GM19372 (cell line): ENCODE results near the gene N4BP3.

Experiments used
- ATAC-seq: cut with Tn5 transposase; IDR thresholded peaks from one replicate; pipeline ENCODE4 v1.9.1; 2021; ENCODE audit warnings: mild to moderate bottlenecking, low read depth, moderate library complexity; ENCODE audit not compliant: unreplicated experiment

Gene N4BP3

DNA sequence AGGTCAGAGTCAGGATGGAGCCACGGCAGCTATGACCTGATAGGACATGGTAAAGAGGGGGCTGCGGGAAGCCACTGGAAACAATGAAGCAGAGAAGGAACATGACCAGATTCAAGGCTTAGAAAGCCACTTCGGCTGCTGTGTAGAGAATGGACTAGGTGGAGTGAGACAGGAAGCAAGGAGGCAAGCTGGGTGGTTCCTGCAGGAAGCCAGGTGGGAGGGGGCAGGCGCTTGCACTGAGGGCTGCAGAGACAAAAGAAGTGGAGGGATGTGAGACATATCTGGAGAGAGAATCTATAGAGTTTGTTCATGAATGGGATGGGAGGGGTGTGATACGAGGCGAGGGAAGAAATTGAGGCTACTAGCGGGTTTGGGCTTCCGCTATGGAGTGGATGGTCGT is 19.0 kb upstream of the N4BP3 start:
- ATAC-seq = no peak

DNA sequence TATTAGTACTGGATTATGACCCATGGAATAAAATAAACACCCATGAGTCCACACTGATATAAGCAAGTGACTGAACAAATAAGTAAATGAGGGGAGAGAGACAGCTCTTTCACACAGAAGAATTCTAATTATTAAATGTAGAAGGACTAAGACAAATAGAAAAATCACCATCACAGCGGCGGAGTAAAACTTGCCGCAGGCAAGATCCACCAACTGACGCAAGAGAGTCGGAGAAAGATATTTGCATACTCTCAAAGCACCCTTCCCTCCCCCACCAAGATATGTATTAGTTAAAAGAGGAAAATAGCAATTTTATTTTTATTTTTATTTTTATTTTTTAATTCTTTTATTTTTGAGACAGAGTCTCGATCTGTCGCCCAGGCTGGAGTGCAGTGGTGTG is 14.6 kb upstream of the N4BP3 start:
- no peak for ATAC-seq

DNA sequence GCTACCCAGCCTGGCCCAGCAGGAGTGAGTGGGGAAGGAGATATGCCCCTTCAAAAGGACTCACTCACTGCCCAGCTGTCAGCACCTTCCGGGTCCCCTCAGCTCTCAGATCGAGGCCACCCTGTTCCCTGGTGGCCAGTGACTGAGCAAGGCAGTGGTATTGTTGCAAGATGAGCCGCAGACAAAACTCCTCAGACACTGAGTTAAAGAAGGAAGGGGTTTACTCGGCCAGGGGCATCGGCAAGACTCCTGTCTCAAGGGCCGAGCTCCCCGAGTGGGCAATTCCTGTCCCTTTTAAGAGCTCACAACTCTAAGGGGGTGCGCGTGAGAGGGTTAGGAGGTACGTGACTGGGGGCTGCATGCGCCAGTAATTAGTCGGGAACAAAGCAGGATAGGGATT is 9.7 kb upstream of the N4BP3 start:
- ATAC-seq = no peak

DNA sequence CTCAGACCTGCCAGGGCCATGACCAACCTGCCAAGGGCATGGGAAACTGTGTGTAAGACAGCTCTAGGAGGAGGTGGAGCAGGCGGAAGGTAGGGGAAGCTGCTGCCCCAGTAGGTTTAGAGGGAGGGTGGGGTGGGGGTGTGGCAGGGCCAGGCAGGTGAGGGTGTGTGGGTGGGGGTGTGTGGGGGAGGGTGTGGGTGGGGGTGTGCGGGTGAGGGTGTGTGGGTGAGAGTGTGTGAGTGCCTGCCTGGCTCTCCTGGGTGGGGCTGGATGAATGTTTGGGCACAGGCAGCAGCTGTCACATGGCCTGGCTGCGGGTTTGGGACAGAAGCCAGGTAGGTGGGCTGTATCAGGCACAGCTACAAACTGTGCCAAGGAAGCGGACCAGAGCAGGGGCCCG is 8.8 kb upstream of the N4BP3 start:
- no peak for ATAC-seq

DNA sequence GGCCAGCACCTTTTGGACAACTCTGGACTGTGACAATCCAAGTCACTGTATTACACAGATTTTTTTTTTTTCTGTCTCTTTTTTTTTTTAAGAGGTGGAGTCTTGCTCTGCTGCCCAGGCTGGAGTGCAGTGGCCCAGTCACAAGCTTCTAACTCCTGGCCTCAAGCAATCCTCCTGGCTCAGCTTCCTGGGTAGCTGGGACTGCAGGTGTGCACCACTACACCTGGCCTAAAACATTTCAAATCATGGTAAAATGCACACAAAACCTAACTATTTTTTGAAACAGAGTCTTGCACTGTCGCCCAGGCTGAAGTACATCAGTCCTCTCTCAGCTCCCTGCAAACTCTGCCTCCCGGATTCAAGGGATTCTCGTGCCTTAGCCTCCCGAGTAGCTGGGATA is 7.2 kb upstream of the N4BP3 start:
- ATAC-seq = no peak

DNA sequence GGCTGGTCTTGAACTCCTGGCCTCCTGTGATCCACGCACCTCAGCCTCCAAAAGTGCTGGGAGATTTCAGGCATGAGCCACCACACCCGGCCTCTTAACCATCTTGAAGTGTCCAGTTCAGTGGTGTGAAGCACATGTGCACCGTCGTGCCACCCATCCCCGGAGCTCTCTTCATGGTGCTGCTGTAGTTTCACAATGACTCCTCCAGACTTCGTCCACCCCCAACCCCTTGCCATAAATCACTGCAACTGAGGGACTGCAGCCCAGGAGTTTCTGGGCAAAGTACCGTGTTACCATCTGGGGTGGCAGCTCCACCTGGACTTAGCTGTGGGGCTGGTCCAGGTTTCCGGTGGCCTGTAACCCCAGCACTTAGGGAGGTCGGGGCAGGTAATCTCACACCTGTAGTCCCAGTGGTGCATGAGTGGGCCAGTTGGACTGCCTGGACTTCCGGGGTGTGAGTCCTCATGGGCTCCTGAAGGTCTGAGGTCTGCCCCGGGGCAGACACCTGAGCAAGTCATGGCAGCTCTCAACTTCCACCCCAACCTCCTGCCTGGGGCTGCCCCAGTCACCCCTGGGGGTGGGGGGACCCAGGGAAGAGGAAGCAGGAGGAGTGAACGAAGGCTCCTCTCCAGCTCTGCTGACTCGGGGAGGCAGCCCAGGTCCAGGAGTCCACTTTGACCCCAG is 6.6 kb upstream of the N4BP3 start:
- ATAC-seq = no peak

DNA sequence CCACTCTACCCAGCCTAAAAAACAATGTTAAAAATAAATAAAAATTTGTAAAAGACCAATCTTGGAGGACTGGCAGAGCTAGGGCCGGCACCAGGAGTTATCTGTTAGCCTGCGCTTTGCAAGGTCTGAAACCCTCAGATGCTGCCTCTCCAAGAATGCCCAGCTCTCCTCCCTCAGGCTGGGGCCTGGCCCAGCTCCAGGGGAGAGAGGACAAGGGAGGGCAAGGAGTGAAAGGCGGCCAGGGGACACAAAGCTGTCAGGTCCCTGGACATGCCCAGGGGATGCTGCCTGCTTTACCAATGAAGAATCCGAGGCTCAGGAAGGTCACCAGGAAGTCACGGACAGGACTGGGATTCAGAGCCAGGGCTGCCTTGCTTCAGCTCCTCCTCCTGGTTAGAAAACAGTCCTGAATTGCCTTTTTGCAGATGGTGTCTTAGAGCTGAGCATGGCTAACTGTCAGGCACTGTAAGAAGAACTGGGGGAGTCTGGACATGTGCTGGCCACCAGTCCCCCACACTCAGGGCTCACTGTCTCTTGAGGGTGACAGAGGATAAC is 5.5 kb upstream of the N4BP3 start:
- ATAC-seq = no peak

DNA sequence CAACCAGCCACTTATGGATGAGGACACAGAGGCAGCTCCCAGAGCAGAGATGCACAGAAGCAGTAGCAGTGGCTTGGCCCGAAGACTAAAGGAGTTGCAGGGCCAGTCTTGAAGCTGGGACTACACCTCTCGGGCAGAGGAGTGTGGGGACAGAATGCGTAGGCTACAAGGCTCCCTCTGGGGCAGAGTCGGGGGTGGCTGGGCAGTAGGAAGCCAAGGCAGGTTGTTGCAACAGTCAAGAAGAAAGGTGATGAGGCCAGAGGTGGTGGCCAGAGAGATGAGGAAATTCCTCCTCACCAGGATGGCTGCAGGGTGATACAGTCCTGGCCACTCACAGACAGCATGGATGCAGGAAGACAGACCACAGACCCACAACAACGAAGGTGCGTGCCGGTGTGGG is 4.9 kb upstream of the N4BP3 start:
- ATAC-seq = no peak

DNA sequence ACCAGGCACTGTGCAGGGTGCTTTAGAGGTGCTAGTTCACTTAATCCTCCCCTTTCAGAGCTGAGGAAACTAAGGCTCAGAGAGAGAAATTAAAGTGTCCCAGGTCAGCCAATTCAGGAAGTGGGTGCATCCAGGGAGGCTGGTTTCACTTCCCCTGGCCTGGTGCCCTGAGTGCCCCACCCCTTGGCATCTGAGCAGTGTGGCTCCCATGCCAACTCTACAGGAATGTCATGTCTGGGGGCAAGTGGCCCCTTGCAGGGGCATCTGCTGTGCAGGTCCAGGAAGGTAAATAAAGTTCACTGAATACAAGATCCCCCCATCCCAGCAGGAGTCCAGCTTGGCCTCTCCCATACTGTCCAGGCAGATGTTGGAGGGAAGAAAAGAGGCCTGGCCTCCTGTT is 4.4 kb upstream of the N4BP3 start:
- no peak for ATAC-seq

DNA sequence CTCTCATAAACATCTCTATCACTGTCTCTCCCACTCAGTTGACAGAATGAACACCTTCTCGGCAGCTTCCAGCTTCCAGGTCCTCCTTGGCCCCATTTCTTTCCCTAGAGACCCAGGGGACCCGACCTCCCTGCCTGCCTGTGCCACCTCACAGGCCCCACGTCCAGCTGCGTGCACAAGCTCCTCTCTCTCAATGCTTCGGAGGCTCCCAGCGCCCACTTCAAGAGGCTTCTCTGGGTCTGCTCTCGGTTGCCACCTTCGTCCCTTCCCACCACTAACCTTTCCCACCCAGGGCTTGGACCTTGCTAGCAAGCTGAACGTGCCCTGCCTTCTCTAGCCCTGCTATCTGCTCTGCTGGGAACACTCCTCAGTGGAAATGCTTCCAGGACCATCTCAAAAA is 2.8 kb upstream of the N4BP3 start:
- ATAC-seq = no peak

DNA sequence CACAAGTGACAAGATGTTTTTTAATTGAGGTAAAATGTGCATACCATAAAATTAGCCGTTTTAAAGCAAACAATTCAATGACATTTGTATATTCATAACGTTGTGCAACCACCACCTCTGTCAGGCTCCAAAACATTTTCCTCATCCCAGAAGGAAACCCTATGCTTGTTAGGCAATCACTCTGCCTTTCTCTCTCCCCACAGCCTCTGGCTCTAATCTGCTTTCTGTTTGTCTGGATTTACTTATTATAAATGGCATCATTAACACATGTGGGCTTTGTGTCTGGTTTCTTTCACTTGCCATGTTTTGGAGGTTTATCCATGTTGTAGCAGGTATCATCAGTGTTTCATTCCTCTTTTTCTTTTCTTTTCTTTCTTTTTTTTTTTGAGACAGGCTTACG is 1.4 kb upstream of the N4BP3 start:
- no peak for ATAC-seq

DNA sequence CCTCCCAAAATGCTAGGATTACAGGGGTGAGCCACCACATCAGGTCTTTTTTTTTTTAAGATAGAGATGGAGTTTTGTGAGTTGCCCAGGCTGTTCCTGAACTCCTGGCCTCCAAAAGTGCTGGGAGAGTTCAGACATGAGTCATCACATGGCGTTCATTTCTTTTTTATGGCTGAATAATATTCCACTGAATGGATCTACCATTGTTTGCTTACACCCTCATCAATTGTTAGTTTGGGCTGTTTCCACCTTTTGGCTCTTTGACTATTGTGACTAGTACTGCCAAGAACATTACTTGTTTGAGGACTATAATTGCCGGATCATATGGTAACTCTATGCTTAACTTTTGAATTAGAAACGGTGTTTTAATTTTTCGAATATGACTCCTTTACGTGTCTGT is 787 bp upstream of the N4BP3 start:
- no peak for ATAC-seq

DNA sequence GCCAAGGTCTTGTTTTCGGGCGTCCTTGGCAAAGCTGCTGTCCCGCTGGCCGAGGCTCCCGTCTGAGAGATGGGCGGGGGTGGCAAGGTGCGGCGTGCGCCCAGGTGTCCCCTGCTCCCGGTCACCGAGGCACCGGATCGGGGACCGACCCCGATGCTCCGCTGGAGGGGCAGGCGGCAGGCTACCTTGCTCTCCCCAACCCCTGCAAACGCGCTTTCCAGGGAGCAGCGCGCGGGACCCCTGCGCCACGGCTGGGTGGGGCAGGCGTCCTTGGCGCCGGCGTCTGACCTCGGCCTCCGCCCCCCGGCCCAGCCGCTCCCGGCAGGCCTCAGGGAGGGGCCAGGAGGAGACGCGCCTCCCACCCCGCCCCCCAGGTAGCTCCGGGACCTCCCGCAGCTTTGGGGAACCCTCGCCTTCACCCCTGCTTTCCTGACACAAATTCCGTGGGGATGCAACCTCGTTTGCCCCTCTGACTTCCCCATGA is 551 bp downstream of the N4BP3 start:
- no peak for ATAC-seq

DNA sequence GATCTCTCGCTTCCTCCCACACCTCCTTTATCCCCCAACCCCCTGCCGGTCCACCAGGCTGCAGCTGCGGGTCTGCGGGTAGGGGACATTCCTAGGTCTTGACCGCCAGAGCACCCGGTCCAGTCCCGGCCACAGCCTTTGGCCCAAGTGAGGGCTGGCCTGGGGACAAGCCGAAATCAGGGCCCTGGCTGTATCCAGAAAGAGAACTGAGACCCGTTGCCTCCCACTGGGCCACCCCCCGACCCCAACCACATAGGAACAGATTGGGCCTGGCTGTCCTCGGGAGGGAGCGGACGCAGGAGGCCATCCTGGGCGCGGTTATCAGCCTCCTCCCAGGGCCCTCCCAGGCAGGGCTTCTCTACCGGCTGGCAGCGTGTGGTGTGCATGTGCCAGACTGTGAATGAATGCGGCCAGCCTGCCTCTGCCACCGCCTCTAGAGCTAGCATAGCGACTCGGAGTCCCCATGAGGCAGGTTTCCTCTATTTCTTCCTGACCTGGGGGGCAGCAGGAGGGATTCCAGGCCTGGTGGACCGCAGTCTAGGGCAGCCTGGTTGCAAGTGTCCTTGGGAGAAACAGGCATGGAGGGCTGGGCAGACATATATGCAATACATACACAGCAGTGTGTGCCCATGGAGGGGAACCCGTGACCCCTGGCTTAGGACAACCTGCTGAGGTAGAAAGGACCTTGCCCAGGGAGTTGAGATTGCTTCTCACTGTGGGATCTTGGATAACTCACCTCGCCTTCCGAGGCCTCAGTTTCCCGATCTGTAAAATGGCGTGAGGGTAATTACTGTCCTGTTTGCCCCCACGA is 1.2 kb downstream of the N4BP3 start:
- no peak for ATAC-seq

DNA sequence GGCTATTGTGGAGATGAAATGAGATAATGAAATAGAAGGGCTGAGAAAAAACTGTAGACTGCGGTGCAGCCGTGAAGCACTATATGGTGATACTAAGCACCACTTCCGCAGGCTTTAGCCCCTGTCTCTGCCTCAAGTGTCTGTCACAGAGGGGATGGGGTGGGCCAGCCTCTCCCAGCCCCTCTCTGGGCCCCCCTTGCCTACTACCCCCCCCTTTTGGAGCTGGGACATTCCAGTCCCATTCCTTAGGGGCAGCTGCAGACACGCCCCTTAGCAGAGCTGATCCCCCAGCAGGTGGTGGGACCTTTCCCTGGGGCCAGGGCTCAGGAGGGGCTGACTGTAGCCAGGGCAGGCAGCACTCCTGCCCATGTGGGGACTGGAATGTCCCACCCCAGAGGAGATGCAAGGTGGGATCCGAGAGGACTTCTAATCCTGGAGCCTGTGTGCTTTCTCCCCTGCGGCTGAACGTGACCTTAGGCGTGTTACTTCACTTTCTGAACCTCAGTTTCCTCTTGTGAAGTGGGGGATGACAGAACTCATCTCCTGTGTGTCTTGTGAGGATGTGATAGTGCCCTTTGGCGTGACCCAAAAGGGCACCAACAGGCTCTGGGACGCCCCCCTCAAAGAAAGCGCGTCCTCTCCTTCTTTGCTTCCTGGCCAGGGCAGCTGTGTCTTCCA is 1.9 kb downstream of the N4BP3 start:
- ATAC-seq = no peak

DNA sequence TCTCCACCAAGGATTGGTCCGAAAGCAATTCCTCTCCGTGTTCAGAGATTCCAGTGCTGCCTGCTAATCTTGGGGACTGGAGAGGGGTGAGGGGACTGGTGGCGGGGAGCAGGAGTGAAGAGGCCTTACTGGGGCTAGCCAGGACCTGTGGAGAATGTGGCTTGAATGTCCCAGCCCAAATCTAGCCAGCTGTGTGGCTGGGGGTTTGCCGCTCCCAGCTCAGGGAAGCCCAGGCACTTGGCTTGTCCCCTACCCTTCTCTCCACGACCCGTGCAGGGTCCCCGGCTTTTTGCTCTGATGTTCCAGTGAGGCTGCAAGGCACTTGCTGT is 2.4 kb downstream of the N4BP3 start:
- no peak for ATAC-seq

DNA sequence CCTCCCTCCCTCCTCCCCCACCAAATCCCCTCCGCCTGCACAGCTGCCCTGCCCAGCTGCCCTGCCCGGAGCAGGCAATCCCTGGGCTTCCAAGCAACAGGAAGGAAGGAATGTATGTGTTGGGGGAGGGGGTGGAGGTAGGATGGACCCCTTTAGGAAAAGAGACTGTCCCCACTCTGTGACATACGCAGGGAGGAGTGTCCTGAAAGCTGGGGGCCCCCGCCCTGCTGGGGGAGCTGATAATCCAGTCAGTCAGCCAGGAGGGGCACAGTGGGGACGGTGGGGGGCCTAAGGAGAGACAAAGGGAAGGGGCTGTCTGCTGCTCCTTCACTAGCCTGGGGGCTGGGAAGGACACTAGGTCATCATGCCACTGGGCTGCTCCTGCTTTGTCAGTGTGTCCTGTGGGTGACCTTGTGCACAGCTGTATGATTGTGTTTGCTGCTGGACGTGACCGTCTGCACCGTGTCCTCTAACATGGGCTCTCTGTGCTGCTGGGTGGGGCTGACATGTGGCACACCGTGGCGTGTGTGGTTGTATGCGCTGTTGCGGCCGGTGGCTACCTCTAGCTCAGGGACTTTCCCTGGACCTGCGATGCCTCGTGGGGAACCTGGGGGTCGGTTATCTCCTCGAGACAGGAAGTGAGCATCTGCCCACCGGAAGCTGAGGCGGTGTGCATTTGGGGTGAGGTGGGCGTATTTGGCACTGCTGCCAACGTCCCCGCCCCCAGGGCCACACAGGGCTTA is 3.0 kb downstream of the N4BP3 start:
- ATAC-seq = no peak

DNA sequence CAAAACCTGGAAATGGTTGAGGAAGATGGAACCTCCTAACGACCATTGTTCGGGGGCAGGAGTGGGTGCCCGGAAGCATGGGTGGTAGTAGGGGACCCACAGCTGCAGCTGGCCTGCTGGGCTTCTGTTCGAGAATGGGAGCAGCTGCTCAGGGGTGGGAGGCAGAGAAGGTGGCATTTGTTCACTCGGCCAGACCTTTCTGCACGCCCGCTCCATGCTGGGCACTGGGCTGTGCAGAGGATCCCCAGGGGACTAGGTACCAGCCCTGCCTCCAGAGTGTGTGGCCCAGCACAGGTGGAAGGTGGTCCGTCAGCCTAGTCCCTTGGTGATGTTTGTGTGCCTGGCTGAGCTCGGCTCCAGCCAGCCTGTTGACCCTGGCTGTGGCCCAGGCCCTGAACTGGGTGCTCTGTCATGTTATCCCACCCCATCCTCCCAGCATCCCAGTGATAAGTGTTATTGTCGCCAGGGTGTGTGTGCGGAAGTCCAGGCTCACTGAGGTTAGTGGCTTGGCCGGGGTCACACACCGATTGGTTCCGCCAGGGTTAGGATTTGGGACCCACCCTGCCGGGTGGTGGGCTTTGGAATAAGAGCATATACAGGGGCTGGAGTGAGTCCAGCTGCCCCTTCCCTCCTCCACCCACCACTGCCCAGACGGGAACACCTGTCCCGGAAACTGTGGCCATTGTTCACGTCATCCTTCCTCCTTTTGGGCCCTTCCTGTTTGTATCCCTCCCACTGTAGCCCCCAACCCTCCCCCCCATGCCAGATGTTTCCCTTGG is 4.8 kb downstream of the N4BP3 start:
- no peak for ATAC-seq

DNA sequence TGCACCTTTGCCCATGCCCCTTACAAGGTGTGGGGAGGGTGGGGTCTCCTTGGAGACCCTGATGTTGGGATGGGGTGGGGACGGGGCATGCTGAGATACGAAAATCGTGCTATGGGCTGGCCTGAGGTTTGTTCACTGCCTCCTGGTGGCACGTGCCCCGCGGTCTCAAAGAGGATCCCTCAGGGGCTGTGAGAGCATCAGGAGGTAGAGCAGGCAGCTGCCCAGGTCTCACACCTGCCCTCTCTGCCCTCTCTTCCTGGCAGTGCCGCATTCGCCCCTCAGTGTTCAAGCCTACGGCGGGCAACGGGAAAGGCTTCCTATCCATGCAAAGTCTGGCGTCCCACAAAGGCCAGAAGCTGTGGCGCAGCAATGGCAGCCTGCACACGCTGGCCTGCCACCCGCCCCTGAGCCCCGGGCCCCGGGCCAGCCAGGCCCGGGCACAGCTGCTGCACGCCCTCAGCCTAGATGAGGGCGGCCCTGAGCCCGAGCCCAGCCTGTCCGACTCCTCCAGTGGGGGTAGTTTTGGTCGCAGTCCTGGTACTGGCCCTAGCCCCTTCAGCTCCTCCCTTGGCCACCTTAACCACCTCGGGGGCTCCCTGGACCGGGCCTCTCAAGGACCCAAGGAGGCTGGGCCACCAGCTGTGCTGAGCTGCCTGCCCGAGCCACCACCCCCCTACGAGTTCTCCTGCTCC is 6.7 kb downstream of the N4BP3 start:
- no peak for ATAC-seq
